ENCODE data around the gene TTLL1.

TTLL1 gene

GRCh38 chr22:43100225-43100624, 11.0 kb upstream of the TTLL1 start:
- Histone ChIP-seq H3K4me3 (IDR thresholded peaks at IDR 0.05; ENCODE audit: insufficient read depth, low read depth, low read length) (no peak overlapping the region), H3K27me3 (ENCODE audit: insufficient read depth, low read depth) (no peaks in the 10 kb centered on the region), H2AFZ (ENCODE audit: low read depth) (no peak overlapping the region), H3K4me2 (no peak overlapping the region), H3K79me2 (ENCODE audit: insufficient read depth, low read depth) (no peaks in the 10 kb centered on the region), H3K9ac (no peak overlapping the region), H4K20me1 (ENCODE audit: insufficient read depth) (no peaks in the 10 kb centered on the region), H3K4me1 (ENCODE audit: low read depth, poor library complexity, severe bottlenecking) (peaks cover 14% of the 10 kb centered on the region), H3K36me3 (ENCODE audit: insufficient read depth) (no peaks in the 10 kb centered on the region), H3K27ac (no peak overlapping the region)
- TF ChIP-seq, protein P1, sequence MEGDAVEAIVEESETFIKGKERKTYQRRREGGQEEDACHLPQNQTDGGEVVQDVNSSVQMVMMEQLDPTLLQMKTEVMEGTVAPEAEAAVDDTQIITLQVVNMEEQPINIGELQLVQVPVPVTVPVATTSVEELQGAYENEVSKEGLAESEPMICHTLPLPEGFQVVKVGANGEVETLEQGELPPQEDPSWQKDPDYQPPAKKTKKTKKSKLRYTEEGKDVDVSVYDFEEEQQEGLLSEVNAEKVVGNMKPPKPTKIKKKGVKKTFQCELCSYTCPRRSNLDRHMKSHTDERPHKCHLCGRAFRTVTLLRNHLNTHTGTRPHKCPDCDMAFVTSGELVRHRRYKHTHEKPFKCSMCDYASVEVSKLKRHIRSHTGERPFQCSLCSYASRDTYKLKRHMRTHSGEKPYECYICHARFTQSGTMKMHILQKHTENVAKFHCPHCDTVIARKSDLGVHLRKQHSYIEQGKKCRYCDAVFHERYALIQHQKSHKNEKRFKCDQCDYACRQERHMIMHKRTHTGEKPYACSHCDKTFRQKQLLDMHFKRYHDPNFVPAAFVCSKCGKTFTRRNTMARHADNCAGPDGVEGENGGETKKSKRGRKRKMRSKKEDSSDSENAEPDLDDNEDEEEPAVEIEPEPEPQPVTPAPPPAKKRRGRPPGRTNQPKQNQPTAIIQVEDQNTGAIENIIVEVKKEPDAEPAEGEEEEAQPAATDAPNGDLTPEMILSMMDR (conservative IDR thresholded peaks at IDR 0.05; ENCODE audit: low read depth, low read length) = no peak

DNA sequence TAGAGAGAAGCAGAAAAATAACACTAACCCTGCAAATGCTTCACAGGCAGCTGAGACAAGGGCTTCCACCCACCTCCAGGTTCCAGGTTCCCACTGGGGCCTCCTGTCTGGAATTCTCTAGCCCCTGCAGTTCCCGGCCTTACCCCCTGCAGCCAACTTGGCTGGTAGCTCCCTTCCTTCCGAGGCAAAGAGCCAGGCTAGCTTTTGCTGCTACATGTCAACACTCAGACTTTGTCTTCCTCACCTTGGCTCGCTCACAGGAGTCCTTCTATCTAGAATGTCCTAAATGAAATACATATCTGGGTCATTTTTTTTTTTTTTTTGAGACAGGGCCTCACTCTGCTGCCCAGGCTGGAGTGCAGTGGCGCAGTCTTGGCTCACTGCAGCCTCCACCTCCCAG, 9.9 kb upstream of the TTLL1 start:
- no peak overlapping the region for H3K27ac ChIP-seq
- TF ChIP-seq, protein P1 (conservative IDR thresholded peaks at IDR 0.05; ENCODE audit: low read depth, low read length) = no peak
- H3K36me3 ChIP-seq (ENCODE audit: insufficient read depth) = no peaks in the 10 kb centered on the region
- H3K4me2 ChIP-seq = no peak overlapping the region
- no peak overlapping the region for H3K9ac ChIP-seq
- no peak overlapping the region for H3K4me3 ChIP-seq (IDR thresholded peaks at IDR 0.05; ENCODE audit: insufficient read depth, low read depth, low read length)
- H3K79me2 ChIP-seq (ENCODE audit: insufficient read depth, low read depth) = no peaks in the 10 kb centered on the region
- peaks cover 6% of the 10 kb centered on the region for H3K4me1 ChIP-seq (ENCODE audit: low read depth, poor library complexity, severe bottlenecking)
- no peak overlapping the region for H2AFZ ChIP-seq (ENCODE audit: low read depth)
- no peaks in the 10 kb centered on the region for H3K27me3 ChIP-seq (ENCODE audit: insufficient read depth, low read depth)
- no peaks in the 10 kb centered on the region for H4K20me1 ChIP-seq (ENCODE audit: insufficient read depth)

DNA sequence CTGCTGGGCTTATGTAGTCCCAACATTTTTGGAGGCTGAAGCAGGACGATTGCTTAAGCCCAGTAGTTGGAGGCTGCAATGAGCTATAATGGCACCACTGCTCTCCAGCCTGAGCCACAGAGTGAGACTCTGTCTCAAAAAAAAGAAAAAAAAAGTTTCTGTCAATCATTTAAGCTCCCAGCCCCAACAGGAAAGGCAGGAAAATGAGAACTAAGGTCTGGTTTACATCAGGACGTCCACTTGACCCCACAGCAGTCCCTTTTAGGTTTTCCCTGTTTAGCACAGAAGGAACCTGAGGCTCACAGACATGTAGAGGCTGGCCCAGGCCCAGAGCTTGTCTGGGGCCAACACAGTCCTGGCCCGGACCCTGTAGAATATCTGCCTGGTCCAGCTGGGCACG, 9.2 kb upstream of the TTLL1 start:
- Histone ChIP-seq H3K36me3 (ENCODE audit: insufficient read depth) (no peaks in the 10 kb centered on the region), H4K20me1 (ENCODE audit: insufficient read depth) (no peaks in the 10 kb centered on the region), H3K27me3 (ENCODE audit: insufficient read depth, low read depth) (no peaks in the 10 kb centered on the region), H3K27ac (no peak overlapping the region), H3K4me3 (IDR thresholded peaks at IDR 0.05; ENCODE audit: insufficient read depth, low read depth, low read length) (no peak overlapping the region), H3K79me2 (ENCODE audit: insufficient read depth, low read depth) (no peaks in the 10 kb centered on the region), H2AFZ (ENCODE audit: low read depth) (no peak overlapping the region), H3K9ac (no peak overlapping the region), H3K4me2 (no peak overlapping the region), H3K4me1 (ENCODE audit: low read depth, poor library complexity, severe bottlenecking) (no peaks in the 10 kb centered on the region)
- TF ChIP-seq, protein P1 (conservative IDR thresholded peaks at IDR 0.05; ENCODE audit: low read depth, low read length) = no peak

DNA sequence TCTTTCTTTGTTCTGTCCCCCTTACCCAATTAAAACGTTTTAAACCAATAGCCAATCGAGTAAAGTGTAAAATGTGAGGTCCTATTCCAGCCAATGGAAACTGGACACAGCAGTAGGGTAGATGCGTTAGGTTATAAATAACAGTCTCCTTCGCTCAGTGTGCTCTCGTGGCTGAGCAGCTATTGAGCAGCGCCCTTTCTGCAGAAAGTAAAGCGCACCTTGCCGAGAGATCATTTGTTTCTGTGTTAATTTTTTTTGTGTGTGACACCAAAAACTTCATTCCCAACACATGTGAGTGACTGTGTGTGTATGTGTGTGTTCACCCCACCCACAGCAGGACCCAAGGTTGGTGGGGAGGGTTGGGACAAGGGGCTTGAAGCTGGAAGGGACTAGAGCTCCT, 7.2 kb upstream of the TTLL1 start:
- H4K20me1 ChIP-seq (ENCODE audit: insufficient read depth) = no peaks in the 10 kb centered on the region
- H3K27me3 ChIP-seq (ENCODE audit: insufficient read depth, low read depth) = no peaks in the 10 kb centered on the region
- no peaks in the 10 kb centered on the region for H3K4me1 ChIP-seq (ENCODE audit: low read depth, poor library complexity, severe bottlenecking)
- H2AFZ ChIP-seq (ENCODE audit: low read depth) = no peak overlapping the region
- H3K4me2 ChIP-seq = no peak overlapping the region
- H3K36me3 ChIP-seq (ENCODE audit: insufficient read depth) = no peaks in the 10 kb centered on the region
- TF ChIP-seq, protein P1 (conservative IDR thresholded peaks at IDR 0.05; ENCODE audit: low read depth, low read length) = no peak
- H3K27ac ChIP-seq = no peak overlapping the region
- no peak overlapping the region for H3K4me3 ChIP-seq (IDR thresholded peaks at IDR 0.05; ENCODE audit: insufficient read depth, low read depth, low read length)
- no peaks in the 10 kb centered on the region for H3K79me2 ChIP-seq (ENCODE audit: insufficient read depth, low read depth)
- H3K9ac ChIP-seq = no peak overlapping the region

All from KMS-11 (cell line).